OCI-M1 (cell line): ENCODE results near the gene DDA1.

Source experiments
- DNase-seq: peaks from one replicate; lab custom pipeline; 2025; lab: John Stamatoyannopoulos, UW

Gene DDA1

GRCh38 chr19:17330262-17331044 is 21.1 kb downstream of the DDA1 start:
- no peak for DNase-seq

GRCh38 chr19:17331045-17331558 is 21.7 kb downstream of the DDA1 start:
- no peak for DNase-seq

GRCh38 chr19:17332360-17332676 is 23.0 kb downstream of the DDA1 start:
- no peak for DNase-seq

GRCh38 chr19:17332677-17333581 is 23.6 kb downstream of the DDA1 start:
- DNase-seq: peak; percentile 97

GRCh38 chr19:17333611-17334413 is 24.4 kb downstream of the DDA1 start:
- DNase-seq: peak; percentile 95

- peak; percentile 100 for DNase-seq
Measured at GRCh38 chr19:17334414-17335409, 25.3 kb downstream of the DDA1 start, which contains the start of gene ANO8. ANO8 (minus strand) TSS chr19:17334855; CDS start chr19:17334670, 185 bp downstream.

- DNase-seq: no peak
Measured at GRCh38 chr19:17335575-17335974, 26.2 kb downstream of the DDA1 start.

GRCh38 chr19:17336872-17337674 is 27.7 kb downstream of the DDA1 start, which contains the start of gene GTPBP3:
GTPBP3 (plus strand) TSS chr19:17337553; CDS start chr19:17337612, 59 bp downstream.
- DNase-seq: peak; percentile 100

- DNase-seq: peak; percentile 66
Measured at GRCh38 chr19:17337675-17338432, 28.5 kb downstream of the DDA1 start.

- no peak for DNase-seq
Measured at GRCh38 chr19:17338433-17339078, 29.2 kb downstream of the DDA1 start.

GRCh38 chr19:17339088-17339741 is 29.9 kb downstream of the DDA1 start:
- no peak for DNase-seq

GRCh38 chr19:17340302-17340870 is 31.0 kb downstream of the DDA1 start:
- DNase-seq: no peak

- DNase-seq: no peak
Measured at GRCh38 chr19:17340871-17341357, 31.6 kb downstream of the DDA1 start.

GRCh38 chr19:17341386-17341785 is 32.0 kb downstream of the DDA1 start:
- DNase-seq: no peak

- no peak for DNase-seq
Measured at GRCh38 chr19:17341845-17342244, 32.5 kb downstream of the DDA1 start.

GRCh38 chr19:17346109-17346671 is 36.8 kb downstream of the DDA1 start:
- DNase-seq: peak; percentile 88

- DNase-seq: no peak
Measured at GRCh38 chr19:17347361-17347760, 38.0 kb downstream of the DDA1 start.
